CD4-positive, alpha-beta T cell treated with Interleukin-4 for 1 hour (primary cell): ENCODE data around the gene ENTPD5.
"Not testable (repeated sequence)": the region's sequence is repeated elsewhere in the genome, so short reads cannot be mapped to it uniquely, and the experiment has no call there.

Source experiments
- DNase-seq, 2 donors: peaks; one replicate each; pipeline ENCODE4 v3.0.0-alpha.2; 2020 to 2022

Gene ENTPD5

GRCh38 chr14:73942180-73942579, 76.9 kb downstream of the ENTPD5 start:
- no peak for DNase-seq

GRCh38 chr14:73937012-73937411, 82.1 kb downstream of the ENTPD5 start:
- DNase-seq, result no peak

GRCh38 chr14:73936548-73936947, 82.5 kb downstream of the ENTPD5 start:
- no peak for DNase-seq

GRCh38 chr14:73935666-73936065, 83.4 kb downstream of the ENTPD5 start:
- DNase-seq, result no peak

- DNase-seq, result no peak
Measured at GRCh38 chr14:73924337-73924736, 94.8 kb downstream of the ENTPD5 start.

GRCh38 chr14:73919457-73919856, 99.6 kb downstream of the ENTPD5 start:
- not testable (repeated sequence) for DNase-seq

- no peak for DNase-seq
Measured at GRCh38 chr14:73916324-73916723, 102.8 kb downstream of the ENTPD5 start.

GRCh38 chr14:73913256-73913655, 105.8 kb downstream of the ENTPD5 start:
- no peak for DNase-seq

GRCh38 chr14:73909681-73910080, 109.4 kb downstream of the ENTPD5 start:
- no peak for DNase-seq
